ENCODE results near the gene ABI3BP.

ABI3BP gene

DNA sequence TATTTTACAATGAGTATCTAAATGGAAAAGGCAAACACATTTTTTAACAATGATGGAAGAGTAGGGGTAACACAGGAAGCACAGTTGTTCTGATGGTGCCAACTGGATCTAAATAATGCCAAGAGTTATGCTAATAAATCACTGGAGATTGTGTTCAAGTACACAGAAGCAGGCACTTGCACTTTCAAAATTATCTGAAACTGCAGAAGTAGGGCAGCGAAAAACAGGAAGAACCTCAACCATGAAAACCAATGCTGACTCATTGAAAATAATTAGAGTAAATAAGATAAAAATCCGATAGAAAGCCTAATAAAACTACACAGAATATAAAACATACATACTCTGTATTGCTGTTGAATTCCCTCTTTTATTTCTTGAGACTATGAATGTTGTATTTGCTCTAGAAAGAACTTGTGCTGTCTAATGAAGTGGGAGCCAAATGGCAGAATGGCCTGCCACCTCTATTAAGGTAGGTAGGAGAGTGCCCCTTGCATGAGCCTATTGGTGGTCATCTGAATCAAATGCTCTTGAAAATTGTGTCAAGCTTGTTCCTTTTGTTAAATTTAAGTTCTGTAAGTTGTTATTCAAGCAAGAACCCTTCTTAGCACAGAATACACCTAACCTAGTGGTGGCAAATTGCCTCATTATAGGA lies 93.7 kb downstream of the ABI3BP start:
- DNase-seq (ENCODE audit: low read depth) = no peak
- no peak overlapping the region for H3K4me3 ChIP-seq (ENCODE audit: low read depth, low read length)

DNA sequence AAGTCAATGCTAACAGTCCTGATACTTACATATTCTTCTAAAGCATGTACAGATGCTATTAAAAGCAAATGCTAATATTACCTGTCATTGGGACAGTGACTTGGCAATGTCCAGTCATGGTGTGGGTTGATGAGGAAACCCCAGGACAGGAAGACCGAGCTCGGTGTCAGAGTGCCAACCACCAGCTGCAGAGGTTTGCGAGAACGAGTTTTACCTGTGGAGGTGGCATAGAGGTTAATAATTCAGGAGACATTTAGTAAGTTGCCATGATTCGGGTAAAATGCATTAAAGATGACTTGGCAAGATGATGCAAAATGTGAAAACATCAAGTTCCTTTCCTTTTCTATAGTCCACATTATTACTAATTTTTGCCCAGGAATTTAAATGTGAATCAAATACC lies 94.5 kb downstream of the ABI3BP start:
- H3K4me3 ChIP-seq (ENCODE audit: low read depth, low read length) = no peak overlapping the region
- no peak for DNase-seq (ENCODE audit: low read depth)

DNA sequence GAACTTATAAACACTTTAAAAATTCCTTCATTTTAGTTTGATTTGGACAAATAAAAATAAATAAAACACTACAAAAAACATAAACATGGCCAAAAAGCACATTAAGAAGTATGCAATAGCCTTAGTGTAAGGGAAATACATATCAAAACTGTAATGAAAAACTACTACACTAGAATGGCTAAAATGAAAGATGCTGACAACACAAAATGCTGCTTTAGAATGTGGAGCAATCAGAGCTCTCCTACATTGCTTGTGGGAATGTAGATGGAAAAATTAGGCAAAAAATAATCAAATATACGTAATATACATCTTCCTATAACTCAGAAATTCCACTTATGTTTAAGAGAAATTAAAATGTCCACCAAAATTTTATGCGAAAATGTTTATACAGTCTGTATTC lies 96.2 kb downstream of the ABI3BP start:
- no peak for DNase-seq (ENCODE audit: low read depth)
- no peak overlapping the region for H3K4me3 ChIP-seq (ENCODE audit: low read depth, low read length)

DNA sequence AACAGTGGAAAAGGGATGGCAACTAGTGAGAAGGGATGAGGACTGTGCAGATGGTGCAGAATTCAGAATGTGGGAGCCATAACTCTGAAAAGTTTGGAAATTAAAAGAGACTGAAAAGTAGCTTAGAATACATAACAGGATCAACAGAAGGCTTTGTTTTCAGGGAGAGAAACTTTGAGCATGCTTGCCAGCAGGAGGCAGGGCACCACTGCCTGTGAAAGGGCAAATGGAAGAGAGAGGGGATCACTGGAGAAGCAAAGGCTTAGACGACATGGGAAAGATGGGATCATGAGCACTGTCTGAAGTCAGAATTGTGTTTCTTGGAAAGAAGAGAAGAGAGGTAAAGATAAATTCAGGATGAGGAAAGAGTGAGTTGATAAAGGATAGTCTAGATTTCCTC lies 99.6 kb downstream of the ABI3BP start:
- no peak overlapping the region for H3K4me3 ChIP-seq (ENCODE audit: low read depth, low read length)

DNA sequence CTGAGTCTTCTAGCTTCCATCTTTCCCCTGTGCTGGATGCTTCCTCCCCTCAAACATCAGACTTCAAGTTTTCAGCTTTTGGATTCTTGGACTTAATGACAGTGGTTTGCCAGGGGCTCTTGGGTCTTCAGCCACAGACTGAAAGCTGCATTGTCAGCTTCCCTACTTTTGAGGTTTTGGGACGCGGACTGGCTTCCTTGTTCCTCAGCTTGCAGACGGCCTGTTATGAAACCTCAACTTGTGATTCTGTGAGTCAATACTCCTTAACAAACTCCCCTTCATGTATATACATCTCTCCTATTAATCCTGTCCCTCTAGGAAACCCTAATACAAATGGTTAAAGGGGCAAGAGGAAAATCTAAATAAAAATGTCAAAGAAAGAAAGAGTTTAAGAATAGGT lies 100.1 kb downstream of the ABI3BP start:
- DNase-seq (ENCODE audit: low read depth) = no peak
- no peak overlapping the region for H3K4me3 ChIP-seq (ENCODE audit: low read depth, low read length)

More for the DNA sequence above, 99.6 kb downstream of the ABI3BP start:
- no peak for DNase-seq (ENCODE audit: low read depth)

DNA sequence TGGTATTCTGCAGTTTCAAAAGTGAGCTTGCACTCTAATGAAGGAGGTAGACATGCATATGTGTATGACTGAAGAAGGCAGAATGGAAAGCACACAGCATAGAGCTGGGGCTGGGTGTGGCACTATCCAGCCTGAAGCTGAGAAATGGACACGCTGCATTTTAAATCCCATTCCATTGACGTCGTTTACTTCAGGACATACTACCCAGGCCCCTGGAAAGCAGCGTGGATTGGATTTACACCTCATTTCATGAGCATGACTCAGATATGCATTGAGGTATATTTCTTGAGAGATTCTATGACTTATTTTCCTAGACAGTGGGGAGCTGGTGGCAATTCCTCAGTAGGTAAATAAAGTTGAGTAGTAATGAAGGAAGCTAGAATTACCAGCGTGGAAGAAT lies 101.4 kb downstream of the ABI3BP start:
- no peak for DNase-seq (ENCODE audit: low read depth)
- H3K4me3 ChIP-seq (ENCODE audit: low read depth, low read length) = no peak overlapping the region

DNA sequence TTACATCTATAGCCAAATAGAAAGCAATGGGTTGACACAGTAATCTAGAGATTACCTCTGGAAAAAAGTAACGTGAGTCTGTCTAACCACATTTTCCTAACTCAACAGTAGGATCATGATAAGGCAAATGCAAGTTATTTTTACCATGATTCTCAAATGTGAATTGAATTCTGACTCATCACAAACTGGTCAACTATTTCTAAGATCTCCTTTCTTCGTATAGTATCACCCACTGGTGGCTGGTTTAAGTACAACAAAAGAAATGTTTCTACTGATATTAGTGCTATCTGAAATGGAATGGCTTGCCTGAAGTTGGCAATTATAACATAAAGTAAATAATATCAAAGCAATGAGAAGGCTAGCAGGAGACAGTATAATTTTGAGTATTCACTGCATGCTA lies 102.2 kb downstream of the ABI3BP start:
- DNase-seq (ENCODE audit: low read depth) = no peak
- H3K4me3 ChIP-seq (ENCODE audit: low read depth, low read length) = no peak overlapping the region

DNA sequence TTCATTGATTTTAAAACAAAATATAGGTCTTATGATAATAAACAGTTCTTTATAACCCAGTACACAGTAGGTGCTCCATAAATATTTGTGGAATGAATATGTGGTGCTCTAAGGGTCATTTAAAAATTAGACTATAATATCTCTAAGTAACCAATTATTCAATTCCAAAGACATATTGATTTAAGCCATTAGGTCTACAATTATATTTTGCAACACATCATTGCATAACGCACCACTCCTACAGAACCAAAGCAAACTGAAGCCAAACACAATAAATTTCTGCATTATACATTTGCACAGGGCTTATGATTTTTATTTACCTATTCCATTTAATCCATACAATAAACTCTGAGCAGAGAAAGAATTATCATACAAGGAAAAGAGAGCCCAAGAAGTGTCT lies 104.3 kb downstream of the ABI3BP start:
- no peak for DNase-seq (ENCODE audit: low read depth)
- no peak overlapping the region for H3K4me3 ChIP-seq (ENCODE audit: low read depth, low read length)

DNA sequence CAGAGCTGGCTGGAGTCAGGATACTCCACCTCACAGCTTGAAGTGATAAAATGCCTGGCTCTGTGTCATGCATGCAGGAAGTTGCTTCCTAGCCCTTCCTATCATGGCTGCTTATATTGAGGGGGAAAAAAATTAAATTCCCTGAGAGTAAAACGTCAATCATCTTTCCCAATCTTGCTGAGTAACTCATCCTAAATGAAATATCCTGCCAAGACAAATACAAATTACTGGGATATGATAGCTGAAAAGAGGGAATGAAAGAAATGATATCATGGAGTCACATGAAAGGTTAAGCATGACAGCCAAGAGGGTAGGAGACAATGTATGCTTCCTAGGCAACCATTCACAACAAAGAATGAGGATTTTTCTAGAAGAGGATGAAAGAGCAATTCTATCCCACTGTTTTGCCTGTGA lies 110.6 kb downstream of the ABI3BP start:
- no peak overlapping the region for H3K4me3 ChIP-seq (ENCODE audit: low read depth, low read length)
- DNase-seq (ENCODE audit: low read depth) = no peak

DNA sequence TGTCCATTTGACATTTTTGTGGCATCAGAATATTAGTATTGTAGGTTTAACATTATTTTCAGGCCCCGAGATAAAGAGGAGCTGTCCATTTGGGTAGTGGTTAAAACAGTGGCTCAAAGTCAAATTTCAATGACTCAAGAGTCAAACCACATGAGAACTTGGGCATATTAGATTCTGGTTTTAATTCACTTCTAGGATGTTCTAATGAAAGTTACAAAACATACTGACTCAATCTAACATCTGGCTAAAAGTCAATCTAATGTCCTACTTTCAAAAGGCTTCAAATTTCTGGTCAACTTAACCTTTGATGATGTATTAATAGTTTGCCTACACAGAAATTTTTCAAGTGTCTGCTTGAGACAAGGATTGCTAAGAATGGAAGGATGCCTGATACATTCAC lies 112.4 kb downstream of the ABI3BP start:
- H3K4me3 ChIP-seq (ENCODE audit: low read depth, low read length) = no peak overlapping the region
- no peak for DNase-seq (ENCODE audit: low read depth)

DNA sequence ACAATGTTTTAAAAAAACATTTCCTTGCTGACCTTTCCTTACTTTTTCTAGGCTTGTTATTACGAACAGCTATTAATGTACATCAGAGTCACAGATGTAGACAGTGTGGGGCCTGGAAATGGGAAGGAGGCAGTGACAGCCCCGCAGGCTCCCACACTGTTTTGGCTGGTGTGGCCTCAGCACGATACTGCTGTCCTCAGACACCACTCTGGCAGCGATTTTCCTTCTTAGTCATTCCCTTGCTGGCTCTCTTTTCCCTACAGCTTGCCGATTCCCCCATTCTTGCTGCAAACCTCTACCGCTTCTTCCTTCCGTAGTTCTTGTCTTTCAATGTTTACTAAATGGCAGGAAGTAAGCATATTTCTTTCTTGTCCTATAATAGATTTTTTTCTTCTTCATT lies 113.1 kb downstream of the ABI3BP start:
- no peak for DNase-seq (ENCODE audit: low read depth)
- no peak overlapping the region for H3K4me3 ChIP-seq (ENCODE audit: low read depth, low read length)

DNA sequence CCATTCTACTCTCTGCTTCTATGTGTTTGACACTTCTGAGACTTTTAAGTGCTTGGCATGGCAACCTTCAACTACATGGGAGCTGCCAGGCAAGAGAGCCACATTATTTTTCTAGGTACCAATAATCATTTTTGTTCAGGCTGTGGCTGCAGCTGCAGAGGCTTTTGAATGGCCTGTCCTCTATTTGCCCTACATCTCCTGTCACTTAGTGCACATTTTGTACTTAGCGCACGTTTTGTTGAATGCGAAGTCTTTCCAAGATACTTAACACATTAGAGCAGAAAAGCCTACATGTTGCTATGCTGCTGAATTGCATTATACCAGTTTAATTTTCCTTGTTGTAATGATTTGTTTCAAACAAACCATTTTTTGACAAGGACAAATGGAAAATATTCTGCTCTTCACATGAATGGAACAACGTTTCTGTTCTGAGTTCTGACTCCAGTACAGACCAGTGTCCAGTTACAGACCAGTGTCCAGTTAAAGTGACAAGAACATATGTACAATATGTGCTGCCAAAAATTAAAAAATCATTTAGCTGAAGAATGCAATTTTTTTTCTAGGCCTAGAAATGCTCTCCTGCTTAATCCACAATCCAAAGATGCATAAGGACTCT lies 113.9 kb downstream of the ABI3BP start:
- DNase-seq (ENCODE audit: low read depth) = no peak
- H3K4me3 ChIP-seq (ENCODE audit: low read depth, low read length) = no peak overlapping the region

DNA sequence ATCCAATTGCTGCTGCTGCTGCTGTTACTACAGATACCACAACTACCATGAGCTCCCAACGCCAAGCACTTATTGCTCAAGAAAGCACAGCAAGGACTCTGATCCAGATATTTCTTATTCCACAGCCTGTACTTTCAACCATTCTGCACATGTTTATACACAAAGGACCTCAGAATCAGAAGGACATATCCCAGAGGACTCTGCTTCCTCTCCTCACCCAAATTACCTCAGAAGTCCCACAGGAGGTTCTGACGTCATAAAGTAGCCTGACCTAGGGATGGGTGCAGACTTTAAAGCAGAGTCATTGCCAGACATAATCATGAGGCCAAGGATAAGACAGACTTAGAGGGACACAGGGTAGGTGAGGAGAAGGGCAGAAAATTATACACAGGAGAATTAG lies 115.9 kb downstream of the ABI3BP start:
- H3K4me3 ChIP-seq (ENCODE audit: low read depth, low read length) = no peak overlapping the region
- no peak for DNase-seq (ENCODE audit: low read depth)

DNA sequence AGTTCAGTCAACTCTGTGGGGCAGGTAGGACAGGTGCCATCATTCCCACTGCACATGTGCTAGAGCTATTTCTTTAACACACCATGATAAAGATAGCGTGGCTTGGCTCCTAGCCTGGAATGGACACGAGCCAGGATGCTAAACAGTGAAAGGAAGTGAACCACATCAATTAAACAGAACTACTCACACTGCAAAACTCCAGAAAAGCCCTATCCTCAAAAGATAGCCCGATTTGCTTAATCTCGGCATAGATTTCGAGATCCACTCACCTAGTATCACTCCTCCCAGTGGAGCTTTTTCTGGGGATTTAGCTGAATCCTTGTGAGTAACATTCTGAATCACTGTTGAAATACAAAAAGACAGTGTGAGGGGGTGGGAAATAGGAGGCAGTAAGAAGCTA lies 118.0 kb downstream of the ABI3BP start:
- peak; percentile 61 for DNase-seq (ENCODE audit: low read depth)
- H3K4me3 ChIP-seq (ENCODE audit: low read depth, low read length) = no peak overlapping the region

DNA sequence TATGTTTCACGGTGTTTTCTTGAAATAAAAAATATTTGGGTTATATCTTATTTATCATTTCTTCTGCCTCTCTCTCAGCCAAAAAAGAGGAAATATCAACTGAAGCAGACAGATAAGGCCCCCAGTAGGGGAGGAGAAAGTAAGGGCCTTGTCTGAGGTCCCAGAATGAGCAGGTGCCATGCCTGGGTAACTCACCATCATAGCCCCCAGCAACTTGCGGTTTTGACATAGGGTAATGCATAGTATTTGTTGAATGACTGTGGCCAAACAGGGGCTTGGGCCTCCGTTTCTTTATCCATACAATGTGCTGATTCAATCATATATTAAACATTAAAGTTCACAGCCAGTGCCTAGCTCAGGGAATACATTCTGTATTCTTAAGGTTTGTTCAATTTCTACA lies 119.6 kb downstream of the ABI3BP start:
- no peak overlapping the region for H3K4me3 ChIP-seq (ENCODE audit: low read depth, low read length)
- no peak for DNase-seq (ENCODE audit: low read depth)

DNA sequence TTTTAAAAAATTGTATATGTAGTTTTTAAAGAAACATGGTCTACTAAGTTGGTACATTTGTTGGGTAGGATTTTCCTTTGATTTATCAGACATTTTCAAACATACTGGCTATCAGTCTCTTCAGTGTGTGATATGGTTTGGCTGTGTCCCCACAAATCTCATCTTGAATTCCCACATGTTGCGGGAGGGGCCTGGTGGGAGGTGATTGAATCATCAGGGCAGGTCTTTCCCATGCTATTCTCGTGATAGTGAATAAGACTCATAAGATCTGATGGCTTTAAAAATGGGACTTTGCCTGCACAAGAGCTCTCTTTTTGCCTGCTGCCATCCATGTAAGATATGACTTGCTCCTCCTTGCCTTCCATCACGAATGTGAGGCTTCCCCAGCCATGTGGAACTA lies 121.9 kb downstream of the ABI3BP start:
- DNase-seq (ENCODE audit: low read depth) = no peak
- no peak overlapping the region for H3K4me3 ChIP-seq (ENCODE audit: low read depth, low read length)

DNA sequence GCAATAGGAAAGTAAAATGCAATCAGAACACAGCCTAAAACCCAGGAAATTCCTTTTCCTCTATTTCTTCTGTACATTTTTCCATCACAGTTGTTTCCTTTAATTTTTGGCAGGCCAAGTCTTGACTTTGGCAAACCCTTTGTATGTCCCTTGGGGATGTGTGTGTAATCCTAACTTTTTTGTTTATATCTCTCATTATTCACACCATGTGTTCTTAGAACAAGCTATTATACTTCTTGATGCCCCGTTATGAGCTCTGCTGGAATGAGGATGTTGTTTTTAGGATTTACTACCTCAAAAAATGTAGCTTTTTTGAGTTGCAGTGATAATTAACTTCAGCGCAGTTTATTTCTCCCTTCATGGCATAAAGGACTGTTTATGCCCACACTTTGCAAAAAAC lies 123.4 kb downstream of the ABI3BP start:
- H3K4me3 ChIP-seq (ENCODE audit: low read depth, low read length) = no peak overlapping the region
- DNase-seq (ENCODE audit: low read depth) = peak; percentile 78

DNA sequence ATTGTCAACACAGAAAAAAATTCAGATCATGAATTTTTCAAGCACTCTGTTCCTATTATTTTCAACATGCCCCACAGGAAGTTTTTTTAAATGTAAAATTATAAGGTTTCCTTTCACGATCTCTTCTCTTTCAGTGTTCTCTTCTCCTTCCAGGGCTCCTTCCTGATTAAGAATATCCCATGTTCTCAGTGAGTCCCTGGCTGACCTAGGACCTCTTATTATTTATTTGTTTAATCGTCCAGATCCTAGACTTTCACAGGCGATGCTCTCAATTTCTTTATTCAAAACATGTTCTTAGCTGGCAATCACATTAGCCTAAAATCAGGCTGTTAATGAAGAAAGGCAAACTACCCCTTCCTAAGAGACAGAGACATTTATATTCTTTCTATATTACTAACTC lies 124.3 kb downstream of the ABI3BP start:
- H3K4me3 ChIP-seq (ENCODE audit: low read depth, low read length) = no peak overlapping the region
- no peak for DNase-seq (ENCODE audit: low read depth)

DNA sequence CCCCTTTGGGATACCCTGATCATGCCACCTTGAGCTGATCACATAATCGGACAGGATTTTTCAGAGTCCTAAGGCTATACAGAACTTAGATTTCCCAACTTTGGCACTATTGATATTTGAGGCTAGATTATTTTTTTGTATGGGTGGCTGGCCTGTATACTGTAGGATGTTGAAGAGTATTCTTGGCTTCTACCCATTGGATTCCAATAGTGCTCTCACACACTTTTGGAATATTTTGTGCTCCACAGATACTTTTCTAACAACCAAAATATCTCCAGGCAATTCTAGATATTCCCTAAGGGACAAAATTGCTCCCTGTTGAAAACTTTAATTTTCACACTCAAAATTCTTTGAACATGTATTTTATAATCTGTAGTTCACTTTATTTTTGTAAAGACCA lies 125.1 kb downstream of the ABI3BP start:
- DNase-seq (ENCODE audit: low read depth) = no peak
- no peak overlapping the region for H3K4me3 ChIP-seq (ENCODE audit: low read depth, low read length)

DNA sequence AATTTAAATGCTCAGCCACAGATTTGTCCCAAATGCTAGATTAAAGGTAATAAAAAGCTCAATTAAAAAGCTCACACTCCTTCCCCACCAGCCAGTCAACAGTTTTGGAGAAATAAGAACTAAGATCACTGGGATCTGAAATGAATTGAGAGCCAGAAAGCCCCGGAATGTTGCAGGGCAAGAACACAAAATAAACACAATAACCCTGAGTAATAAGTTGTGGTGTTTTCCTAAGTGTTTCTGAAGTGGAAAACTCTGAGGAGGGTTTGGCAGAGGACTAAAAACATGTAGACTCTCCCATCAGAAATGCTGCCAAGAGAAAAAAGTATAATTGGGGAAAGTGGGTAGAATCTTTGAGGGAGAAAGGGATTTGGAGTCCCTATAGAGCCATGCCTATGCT lies 127.8 kb downstream of the ABI3BP start:
- no peak overlapping the region for H3K4me3 ChIP-seq (ENCODE audit: low read depth, low read length)
- DNase-seq (ENCODE audit: low read depth) = peak; percentile 12

DNA sequence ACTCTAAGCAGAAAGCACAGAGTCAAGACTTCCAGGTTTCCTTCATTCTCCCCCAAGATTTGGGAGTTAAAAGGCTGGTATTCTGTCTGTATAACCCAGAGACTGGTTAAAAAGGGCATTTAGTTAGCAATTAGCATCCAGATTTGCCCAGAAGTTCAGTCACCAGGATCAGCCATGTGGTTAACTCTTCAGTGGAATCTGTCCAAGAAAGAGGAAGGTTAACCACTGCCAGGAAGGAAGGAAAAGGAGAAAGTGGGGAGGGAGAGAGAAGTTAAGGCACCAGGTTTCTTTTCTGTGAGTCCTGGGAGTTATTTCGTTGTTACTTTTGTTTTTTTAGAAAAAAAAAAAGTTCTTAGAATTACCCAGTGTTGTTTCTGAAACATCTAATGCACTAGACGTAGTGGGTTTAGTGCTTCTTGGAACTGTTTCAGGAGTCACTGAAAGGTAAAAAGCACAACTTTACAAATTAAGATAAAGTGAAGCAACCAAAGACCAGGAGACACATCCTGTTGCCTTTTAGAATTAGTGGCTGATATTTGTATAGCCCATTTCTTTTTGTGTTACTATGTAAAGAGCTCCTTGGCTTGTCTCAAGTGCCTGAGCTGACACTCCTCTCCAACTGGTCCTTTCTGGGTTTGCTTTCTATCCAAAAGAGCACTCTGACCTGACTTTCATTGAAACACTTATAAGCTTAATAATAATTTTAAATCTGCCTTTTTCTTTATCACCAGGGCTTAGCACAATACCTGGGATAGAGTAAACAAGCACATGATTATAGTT lies 128.6 kb downstream of the ABI3BP start:
- no peak for DNase-seq (ENCODE audit: low read depth)
- H3K4me3 ChIP-seq (ENCODE audit: low read depth, low read length) = no peak overlapping the region

Data from skeletal muscle cell (primary cell).